Bronchial epithelial cell (primary cell): ENCODE data around the gene SNX32. TPM values are rescaled to one million over a fixed set of nuclear protein-coding genes. Genes with fewer than 3 reads are reported as not detected.

Experiments
- DNase-seq: peaks from one replicate; pipeline ENCODE4 v3.0.0-alpha.2; 2010; ENCODE audit warnings: low read depth
- FAIRE-seq: peaks from 2 replicates; lab custom pipeline; 2011; peaks lifted over from hg19 to GRCh38; lab: Jason Lieb, UNC
- H3K27me3 ChIP-seq: 2 replicates; pipeline ENCODE4 v1.5.1; 2011; ENCODE audit warnings: low read length; ENCODE audit not compliant: control insufficient read depth, insufficient read depth
- H3K36me3 ChIP-seq: 2 replicates; pipeline ENCODE4 v1.5.1; 2011; ENCODE audit warnings: low read length; ENCODE audit not compliant: control insufficient read depth, insufficient read depth
- H3K4me3 ChIP-seq: 2 replicates; pipeline ENCODE4 v1.5.1; 2011; ENCODE audit warnings: mild to moderate bottlenecking, low read depth, low read length, control low read depth
- CTCF ChIP-seq: IDR thresholded peaks from 2 replicates; pipeline ENCODE4 v1.5.1; 2011; ENCODE audit warnings: mild to moderate bottlenecking, moderate library complexity, low read length, control low read depth, inconsistent platforms; ENCODE audit not compliant: insufficient read depth, severe bottlenecking
- total RNA-seq: library from RNA; depleted of rRNA; stranded (reverse); fragments of >200 nt; gene quantifications from 2 replicates; pipeline ENCODE4 v1.2.1, GENCODE V29; 2014

SNX32 gene
- total RNA-seq, 1 donor from 2014 or later, result not detected

- DNase-seq, result peak; percentile 55
- peak; percentile 36 for FAIRE-seq
- Histone ChIP-seq H3K27me3 (no peaks in the 10 kb centered on the region), H3K4me3 (no peak overlapping the region), H3K36me3 (peaks cover 28% of the 10 kb centered on the region)
- TF ChIP-seq CTCF, result peak; percentile 100
Measured at GRCh38 chr11:65884716-65885092, 50.9 kb downstream of the SNX32 start.

GRCh38 chr11:65885231-65885630 is 51.5 kb downstream of the SNX32 start:
- DNase-seq, result no peak
- H3K4me3 ChIP-seq, result no peak overlapping the region
- TF ChIP-seq CTCF, result no peak
- peaks cover 28% of the 10 kb centered on the region for H3K36me3 ChIP-seq
- no peak for FAIRE-seq
- H3K27me3 ChIP-seq, result no peaks in the 10 kb centered on the region

GRCh38 chr11:65885808-65886536 is 52.2 kb downstream of the SNX32 start:
- Histone ChIP-seq H3K36me3 (peaks cover 28% of the 10 kb centered on the region), H3K4me3 (no peak overlapping the region), H3K27me3 (no peaks in the 10 kb centered on the region)
- TF ChIP-seq CTCF, result no peak
- FAIRE-seq (no peak), DNase-seq (no peak)

- DNase-seq (no peak), FAIRE-seq (no peak)
- no peak for TF ChIP-seq CTCF
- Histone ChIP-seq H3K27me3 (no peaks in the 10 kb centered on the region), H3K36me3 (peaks cover 26% of the 10 kb centered on the region), H3K4me3 (peak overlapping the region; percentile 79)
Measured at GRCh38 chr11:65886826-65887722, 53.3 kb downstream of the SNX32 start.

DNA sequence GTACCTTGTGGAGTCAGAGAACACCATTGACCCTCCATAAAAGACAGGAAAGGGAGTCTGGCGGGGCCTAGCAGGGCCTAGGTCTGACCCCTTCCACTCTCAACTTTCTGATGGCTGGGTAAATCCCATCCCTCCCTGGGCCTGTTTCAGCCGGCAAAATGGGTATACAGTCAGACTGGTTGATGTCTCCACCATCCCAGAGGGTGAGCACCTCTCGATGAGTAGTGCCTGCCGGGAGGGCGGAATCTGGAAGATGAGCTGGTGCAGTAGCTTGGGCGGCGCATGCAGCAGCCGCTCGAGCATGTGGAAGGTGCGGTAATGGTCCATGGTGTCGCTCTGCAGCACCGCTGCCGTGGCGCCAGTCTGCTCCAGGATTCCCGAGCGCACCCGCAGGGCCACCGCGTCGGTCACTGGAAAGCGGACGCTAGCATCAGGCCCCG is 54.0 kb downstream of the SNX32 start:
- Histone ChIP-seq H3K27me3 (no peaks in the 10 kb centered on the region), H3K4me3 (peak overlapping the region; percentile 79), H3K36me3 (peaks cover 23% of the 10 kb centered on the region)
- TF ChIP-seq CTCF, result no peak
- FAIRE-seq (no peak), DNase-seq (peak; percentile 55)
